ENCODE results near the gene CYP2D6.
"Not testable (repeated sequence)": the region's sequence is repeated elsewhere in the genome, so short reads cannot be mapped to it uniquely, and the experiment has no call there.

Gene CYP2D6

DNA sequence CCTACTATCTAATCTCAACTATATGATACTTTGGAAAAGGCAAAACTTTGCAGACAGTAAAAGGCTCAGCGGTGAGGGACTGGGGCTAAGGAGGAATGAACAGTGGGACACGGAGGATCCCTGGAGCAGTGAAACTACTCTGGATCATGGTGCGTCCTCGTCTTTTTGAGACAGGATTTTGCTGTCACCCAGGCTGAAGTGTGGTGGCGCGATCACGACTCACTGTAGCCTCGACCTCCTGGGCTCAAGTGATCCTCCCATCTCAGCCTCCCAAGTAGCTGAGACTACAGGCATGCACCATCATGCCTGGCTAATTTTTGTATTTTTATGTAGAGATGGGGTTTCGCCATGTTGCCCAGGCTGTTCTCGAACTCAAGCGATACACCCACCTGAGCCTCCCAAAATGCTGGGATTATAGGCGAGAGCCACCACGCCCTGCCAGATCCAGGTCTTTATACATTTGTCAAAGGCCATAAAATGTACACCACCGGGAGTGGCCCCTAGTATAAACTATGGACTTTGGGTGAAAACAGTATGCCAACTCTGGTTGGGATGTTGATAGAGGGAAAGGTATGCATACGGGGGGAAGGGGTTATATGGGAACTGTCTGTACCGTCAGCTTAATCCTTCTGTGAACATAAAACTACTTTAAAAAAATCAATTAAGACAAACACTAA, 28.0 kb upstream of the CYP2D6 start:
- DNase-seq (ENCODE audit: low read depth in 2 of 2): no peak

DNA sequence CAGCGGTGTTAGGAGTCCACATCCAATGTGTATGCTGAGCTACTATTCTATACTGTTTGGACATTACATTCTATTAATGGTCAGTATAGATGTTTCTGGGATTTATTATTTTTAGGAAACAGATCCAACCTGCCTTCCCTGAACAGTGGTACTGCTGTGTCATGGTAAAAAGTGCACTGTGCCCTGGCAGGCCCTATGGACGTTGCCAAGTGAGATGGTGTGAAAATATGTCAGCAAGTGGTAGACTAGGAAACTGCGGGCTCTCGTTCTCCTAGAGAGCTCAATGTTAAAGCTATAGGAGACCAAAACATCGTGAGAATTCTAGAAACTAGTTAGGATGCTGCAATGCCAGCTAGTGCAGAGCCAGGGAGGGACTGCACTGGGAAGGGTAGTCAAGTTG, 26.0 kb upstream of the CYP2D6 start:
- DNase-seq (ENCODE audit: low read depth in 2 of 2): no peak

DNA sequence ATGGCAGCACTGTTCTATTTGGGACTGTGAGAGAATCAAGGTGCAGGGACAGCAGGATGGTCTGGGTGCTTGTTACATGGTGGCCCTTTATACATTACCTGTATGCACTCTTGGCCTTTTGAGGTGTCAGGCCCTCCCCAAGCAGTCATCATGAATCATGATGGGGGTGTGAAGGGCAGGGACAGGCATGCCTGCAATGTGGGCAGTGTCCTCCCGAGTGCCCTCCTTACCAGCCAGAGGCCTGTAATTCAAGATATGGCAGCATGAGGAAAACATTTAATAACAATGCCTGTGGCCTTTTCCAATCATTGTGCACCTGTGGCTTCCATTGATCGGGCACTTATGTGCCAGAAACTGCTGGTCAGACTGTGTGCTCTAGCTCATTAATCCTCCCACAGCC, 25.5 kb upstream of the CYP2D6 start:
- DNase-seq (ENCODE audit: low read depth in 2 of 2): no peak

DNA sequence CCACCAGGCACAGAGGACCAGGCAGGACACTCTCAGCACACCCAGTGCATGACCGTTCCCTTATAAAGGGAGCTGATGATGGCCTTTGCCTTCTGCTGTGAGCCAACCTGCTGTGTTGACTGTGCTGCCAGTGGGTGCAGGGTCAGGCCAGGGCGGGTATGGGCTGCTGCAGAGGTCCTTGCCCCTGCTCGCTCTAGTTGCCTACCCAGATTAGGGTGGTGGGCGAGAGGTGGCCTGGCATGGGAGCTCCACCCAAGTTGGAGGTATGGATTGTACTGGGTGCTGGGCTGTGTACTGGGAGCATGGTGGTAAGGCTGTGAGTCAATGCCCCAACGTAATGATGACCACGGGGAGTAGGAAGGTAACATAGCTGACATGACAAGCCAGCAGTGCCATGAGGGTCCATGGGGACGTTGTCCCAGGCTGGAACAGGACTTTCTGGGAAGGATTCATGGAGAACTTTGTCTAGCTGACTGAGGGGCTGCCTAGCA, 24.5 kb upstream of the CYP2D6 start:
- DNase-seq (ENCODE audit: low read depth in 2 of 2): no peak

DNA sequence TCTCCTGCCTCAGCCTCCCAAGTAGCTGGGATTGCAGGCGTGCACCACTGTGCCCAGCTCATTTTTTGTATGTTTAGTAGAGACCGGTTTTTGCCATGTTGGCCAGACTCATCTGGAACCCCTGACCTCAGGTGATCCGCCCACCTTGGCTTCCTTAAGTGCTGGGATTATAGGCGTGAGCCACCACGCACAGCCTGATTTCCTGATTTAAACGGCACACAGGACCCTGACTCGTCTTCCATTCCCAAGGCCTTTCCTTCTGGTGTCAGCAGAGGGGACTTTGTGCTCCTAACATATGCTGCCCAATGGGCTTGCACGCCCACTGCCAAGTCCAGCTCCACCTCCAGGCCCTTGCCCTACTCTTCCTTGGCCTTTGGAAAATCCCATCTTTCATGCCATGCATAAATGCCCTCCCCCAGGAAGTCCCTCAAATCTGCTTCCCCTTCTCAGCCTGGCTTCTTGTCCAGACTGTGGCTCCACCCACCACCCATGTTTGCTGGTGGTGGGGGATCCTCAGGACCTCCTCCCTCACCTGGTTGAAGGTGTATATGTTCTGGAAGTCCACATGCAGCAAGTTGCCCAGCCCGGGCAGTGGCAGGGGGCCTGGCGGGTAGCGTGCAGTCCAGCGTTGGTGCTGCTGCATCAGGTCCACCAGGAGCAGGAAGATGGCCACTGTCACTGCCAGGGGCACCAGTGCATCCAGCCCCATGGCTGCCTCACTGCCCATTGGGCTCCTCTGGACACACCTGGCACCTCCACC, 23.9 kb upstream of the CYP2D6 start:
- no peak for DNase-seq (ENCODE audit: low read depth in 2 of 2)

DNA sequence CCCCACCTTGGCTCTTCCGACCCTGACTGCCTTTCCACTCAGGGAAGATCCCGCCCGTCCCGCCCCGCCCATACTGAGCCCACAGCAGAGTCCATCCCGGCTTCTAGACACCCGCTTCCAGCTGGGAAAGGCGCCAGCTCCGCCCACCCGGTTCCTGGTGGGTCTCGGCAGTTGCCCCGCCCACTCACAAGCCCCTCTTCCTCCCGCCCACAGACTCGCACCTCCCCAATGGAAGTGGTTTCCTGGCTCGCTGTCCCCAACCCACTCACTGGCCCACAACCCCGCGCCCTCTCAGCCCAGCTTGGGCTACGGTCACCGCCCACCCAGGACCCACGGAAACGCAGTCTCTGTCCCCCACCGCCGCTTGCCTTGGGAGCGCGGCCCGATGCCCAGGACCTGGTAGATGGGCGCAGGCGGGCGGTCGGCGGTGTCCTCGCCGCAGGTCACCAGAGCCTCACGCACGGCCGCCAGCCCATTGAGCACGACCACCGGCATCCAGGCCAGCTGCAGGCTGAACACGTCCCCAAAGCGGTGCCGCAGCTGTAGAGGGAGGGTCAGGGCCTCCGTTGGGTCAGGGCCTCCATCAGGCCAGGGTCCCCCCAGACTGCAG, 22.2 kb upstream of the CYP2D6 start:
- no peak for DNase-seq (ENCODE audit: low read depth in 2 of 2)

DNA sequence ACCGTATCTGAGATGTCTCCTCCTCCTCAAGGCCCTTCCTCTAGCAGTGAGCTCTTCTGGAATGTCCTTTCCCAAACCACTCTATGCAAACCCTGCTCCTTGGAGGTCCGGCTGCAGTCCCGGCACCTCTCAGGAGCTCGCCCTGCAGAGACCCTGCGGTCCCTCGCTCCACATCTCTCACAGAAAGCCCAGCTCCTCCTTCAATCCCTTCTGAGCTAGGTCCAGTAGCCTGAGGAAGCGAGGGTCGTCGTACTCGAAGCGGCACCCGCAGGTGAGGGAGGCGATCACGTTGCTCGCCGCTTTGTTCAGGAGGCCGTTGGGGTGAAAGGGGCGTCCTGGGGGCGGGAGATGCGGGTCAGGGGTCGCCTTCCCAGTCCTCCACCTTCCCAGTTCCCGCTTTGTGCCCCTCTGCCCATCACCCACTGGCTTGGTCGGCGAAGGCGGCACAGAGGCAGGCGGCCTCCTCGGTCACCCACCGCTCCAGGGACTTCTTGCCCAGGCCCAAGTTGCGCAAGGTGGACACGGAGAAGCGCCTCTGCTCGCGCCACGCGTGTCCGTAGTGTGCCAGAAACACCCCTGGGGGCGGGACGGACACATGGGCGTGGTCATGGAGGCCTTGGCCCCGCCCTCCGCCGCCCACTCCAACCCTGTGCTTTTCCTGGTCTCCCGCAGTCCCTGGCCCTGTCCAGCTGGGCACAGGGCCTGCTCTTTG, 21.5 kb upstream of the CYP2D6 start:
- DNase-seq (ENCODE audit: low read depth in 2 of 2): no peak

DNA sequence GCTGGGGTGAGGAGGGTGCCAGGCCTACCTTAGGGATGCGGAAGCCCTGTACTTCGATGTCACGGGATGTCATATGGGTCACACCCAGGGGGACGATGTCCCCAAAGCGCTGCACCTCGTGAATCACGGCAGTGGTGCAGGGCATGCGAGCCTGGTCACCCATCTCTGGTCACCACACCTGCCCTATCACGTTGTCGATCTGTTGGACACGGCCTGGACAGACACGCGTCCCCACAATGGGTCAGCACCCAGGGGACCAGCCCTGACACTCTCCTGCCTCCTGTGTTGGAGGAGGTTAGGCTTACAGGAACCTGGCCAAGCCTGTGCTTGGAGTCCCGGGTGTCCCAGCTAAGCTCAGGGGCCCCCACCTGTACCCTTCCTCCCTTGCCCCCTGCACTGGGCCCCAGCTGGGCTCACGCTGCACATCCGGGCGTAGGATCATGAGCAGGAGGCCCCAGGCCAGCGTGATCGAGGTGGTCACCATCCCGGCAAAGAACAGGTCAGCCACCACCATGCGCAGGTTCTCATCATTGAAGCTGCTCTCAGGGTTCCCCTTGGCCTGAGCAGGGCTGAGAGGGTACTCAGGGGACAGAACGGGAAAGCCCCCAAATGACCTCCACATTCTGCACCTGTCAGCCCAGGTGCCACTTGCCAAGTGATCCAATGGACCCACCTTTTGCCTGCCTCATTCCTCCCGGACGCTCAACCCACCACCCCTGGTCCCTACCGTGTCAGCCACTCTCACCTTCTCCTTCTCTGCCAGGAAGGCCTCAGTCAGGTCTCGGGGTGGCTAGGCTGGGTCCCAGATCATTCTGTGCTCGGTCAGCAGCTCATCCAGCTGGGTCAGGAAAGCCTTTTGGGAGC, 20.3 kb upstream of the CYP2D6 start:
- DNase-seq (ENCODE audit: low read depth in 2 of 2): no peak

DNA sequence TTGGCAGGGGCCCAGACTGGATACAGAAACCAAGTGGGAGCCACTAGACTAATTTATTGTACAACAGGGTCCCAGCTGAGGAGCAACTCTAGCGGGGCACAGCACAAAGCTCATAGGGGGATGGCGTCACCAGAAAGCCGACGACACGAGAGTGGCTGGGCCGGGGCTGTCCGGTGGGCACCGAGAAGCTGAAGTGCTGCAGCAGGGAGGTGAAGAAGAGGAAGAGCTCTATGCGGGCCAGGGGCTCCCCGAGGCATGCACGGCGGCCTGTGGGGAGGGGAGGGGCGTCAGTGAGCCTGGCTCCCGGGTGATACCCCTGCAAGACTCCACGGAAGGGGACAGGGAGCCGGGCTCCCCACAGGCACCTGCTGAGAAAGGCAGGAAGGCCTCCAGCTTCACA, 19.2 kb upstream of the CYP2D6 start:
- not testable (repeated sequence) for DNase-seq (ENCODE audit: low read depth in 2 of 2)

DNA sequence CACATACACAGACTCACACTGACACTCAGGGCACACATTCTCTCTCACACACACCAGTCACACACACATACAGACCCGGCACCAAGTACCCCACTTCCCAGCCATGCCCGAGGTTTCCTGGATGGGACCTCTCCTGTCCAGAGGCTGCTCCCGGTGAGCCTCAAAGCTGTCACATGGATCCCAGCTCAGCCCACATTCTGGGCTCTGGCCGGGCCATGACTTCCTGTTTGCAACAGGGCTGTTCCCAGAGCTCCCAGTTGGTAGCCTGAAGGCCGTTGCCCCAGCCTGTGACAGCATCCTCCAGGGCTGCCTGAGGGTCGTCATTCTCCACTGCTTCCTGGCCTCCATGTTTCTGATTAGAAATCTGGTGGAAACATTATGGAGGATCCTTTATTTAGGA, 14.6 kb upstream of the CYP2D6 start:
- DNase-seq (ENCODE audit: low read depth in 2 of 2): no peak

DNA sequence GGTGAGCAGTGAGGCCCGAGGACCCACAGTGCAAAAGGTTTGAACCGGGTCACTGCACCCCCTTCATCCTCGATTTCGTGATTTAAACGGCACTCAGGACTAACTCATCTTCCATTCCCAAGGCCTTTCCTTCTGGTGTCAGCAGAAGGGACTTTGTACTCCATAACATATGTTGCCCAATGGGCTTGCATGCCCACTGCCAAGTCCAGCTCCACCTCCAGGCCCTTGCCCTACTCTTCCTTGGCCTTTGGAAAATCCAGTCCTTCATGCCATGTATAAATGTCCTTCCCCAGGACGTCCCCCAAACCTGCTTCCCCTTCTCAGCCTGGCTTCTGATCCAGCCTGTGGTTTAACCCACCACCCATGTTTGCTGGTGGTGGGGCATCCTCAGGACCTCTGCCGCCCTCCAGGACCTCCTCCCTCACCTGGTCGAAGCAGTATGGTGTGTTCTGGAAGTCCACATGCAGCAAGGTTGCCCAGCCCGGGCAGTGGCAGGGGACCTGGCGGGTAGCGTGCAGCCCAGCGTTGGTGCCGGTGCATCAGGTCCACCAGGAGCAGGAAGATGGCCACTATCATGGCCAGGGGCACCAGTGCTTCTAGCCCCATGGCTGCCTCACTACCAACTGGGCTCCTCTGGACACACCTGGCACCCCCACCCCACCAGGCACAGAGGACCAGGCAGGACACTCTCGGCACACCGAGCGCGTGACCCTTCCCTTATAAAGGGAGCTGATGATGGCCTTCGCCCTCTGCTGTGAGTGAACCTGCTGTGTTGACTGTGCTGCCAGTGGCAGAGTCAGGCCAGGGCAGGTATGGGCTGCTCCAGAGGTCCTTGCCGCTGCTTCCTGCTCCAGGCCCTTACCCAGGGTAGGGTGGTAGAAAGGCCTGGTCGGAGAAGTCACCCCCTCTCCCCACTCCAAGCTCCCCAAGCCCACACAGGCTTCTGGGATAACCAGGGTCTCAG, 13.5 kb upstream of the CYP2D6 start:
- not testable (repeated sequence) for DNase-seq (ENCODE audit: low read depth in 2 of 2)

DNA sequence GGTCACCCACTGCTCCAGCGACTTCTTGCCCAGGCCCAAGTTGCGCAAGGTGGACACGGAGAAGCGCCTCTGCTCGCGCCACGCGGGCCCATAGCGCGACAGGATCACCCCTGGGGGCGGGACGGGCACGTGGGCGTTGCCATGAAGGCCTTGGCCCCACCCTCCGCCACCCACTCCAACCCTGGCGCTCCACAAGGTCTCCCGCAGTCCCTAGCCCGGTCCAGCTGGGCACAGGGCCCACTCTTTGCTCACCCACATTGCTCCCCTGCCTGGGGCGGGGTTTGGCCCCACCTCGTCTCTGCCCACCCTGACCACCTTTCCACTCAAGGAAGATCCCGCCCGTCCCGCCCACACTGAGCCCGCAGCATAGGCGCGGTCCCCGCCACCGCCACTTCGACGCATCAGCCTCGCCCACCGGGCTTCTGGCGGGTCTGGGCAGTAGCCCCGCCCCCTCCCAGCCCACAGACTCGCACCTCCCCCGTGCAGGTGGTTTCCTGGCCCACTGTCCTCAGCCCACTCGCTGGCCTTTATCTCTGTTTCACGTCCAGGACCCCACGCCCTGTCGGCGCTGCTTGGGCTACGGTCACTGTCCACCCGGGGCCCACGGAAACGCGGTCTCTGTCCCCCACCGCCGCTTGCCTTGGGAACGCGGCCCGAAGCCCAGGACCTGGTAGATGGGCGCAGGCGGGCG, 12.3 kb upstream of the CYP2D6 start:
- DNase-seq (ENCODE audit: low read depth in 2 of 2): no peak

DNA sequence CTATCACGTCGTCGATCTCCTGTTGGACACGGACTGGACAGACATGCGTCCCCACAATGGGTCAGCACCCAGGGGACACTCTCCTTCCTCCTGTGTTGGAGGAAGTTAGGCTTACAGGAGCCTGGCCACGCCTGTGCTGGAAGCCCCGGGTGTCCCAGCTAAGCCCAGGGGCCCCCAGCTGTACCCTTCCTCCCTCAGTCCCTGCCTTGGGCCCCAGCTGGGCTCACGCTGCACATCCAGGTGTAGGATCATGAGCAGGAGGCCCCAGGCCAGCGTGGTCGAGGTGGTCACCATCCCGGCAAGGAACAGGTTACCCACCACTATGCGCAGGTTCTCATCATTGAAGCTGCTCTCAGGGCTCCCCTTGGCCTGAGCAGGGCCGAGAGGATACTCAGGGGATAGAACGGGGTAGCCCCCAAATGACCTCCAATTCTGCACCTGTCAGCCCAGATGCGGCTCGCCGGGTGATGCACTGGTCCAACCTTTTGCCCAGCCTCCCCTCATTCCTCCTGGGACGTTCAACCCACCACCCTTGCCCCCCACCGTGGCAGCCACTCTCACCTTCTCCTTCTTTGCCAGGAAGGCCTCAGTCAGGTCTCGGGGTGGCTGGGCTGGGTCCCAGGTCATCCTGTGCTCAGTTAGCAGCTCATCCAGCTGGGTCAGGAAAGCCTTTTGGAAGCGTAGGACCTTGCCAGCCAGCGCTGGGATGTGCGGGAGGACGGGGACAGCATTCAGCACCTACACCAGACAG, 10.9 kb upstream of the CYP2D6 start:
- not testable (repeated sequence) for DNase-seq (ENCODE audit: low read depth in 2 of 2)

DNA sequence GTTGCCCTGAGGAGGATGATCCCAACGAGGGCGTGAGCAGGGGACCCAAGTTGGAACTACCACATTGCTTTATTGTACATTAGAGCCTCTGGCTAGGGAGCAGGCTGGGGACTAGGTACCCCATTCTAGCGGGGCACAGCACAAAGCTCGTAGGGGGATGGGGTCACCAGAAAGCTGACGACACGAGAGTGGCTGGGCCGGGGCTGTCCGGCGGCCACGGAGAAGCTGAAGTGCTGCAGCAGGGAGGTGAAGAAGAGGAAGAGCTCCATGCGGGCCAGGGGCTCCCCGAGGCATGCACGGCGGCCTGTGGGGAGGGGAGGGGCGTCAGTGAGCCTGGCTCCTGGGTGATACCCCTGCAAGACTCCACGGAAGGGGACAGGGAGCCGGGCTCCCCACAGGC, 9.5 kb upstream of the CYP2D6 start:
- DNase-seq (ENCODE audit: low read depth in 2 of 2): not testable (repeated sequence)

DNA sequence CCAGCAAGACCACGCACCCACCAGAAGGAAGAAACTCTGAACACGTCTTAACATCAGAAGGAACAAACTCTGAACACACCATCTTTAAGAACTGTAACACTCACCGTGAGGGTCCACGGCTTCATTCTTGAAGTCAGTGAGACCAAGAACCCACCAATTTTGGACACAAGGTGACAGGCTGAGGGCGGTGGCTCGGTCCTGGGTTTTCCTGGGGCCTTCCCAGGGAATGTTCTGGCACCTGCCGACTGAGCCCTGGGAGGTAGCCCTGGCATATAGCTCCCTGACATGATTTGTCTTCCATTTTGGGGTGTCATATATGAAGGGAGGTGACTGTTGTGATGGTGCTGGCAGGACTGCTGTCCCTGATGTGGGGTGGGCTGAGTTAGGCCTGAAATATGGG, 8.9 kb upstream of the CYP2D6 start:
- not testable (repeated sequence) for DNase-seq (ENCODE audit: low read depth in 2 of 2)

DNA sequence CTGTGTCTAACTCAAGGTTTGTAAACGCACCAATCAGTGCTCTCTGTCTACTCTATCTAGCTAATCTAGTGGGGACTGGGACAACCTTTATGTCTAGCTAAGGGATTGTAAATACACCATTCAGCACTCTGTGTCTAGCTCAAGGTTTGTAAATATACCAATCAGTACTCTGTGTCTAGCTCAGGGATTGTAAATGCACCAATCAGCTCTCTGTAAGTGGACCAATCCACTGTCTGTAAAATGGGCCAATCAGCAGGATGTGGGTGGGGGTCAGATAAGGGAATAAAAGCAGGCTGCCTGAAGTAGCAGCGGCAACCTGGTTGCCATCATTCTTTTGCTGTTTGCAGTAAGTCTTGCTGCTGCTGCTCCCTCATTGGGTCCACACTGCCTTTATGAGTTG, 8.4 kb upstream of the CYP2D6 start:
- no peak for DNase-seq (ENCODE audit: low read depth in 2 of 2)

DNA sequence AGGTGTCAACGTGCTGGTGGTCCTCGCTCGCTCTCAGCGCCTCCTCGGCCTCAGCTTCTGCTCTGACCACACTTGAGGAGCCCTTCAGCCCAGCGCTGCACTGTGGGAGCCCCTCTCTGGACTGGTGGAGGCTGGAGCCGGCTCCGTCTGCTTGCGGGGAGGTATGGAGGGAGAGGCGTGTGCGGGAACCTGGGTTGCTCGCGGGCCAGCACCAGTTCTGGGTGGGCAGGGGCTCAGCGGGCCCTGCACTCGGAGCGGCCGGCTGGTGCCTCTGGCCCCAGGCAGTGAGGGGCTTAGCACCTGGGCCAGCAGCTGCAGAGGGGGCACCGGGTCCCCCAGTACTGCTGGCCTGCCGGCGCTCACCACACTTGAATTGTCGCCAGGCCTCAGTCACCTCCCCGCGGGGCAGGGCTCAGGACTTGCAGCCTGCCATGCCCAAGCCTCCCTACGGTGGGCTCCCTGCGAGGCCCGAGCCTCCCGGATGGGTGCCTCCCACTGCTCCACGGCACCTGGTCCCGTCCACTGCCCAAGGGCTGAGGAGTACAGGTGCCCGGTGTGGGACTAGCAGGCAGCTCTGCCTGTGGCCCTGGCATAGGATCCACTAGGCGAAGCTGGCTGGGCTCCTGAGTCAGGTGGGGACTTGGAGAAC, 7.6 kb upstream of the CYP2D6 start:
- DNase-seq (ENCODE audit: low read depth in 2 of 2): no peak

DNA sequence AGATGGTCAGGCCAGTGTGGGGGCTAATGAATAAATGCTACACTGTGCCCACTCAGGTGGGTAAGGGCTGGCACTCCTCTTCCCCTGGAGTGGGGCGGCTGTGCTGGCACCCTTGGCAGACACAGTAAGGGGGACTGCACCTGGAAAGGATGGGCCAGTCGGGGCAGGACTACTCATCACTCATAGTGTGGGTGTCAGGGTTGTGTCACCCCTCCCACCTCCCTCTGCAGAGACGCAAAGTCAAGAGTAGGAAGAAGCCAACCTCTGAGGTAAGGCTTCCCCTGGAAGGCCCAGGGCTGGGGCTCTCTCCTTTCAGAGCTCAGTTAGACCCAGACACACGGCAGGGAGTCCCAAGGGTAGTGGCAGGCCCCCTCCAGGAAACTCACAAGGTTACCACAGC, 5.1 kb upstream of the CYP2D6 start:
- DNase-seq (ENCODE audit: low read depth in 2 of 2): not testable (repeated sequence)
